BLaER1 treated with 17β-estradiol and CSF1 and Interleukin-3, amounts not matched to agents 10 nM and 100 nM (cell line): ENCODE measurements around the gene SCOC.

Experiments
- H3K27ac ChIP-seq, 11 experiments: shearing (Covaris generic); formaldehyde crosslinking; 2 replicates each; pipeline ENCODE4 v1.8.1; 2022
- H3K27me3 ChIP-seq, 11 experiments: shearing (Covaris generic); formaldehyde crosslinking; 2 replicates each; pipeline ENCODE4 v1.8.1; 2022
- H3K36me3 ChIP-seq, 11 experiments: shearing (Covaris generic); formaldehyde crosslinking; 2 replicates each; pipeline ENCODE4 v1.8.1; 2022
- H3K4me1 ChIP-seq, 10 experiments: shearing (Covaris generic); formaldehyde crosslinking; 2 replicates each; pipeline ENCODE4 v1.8.1; 2022
- H3K4me2 ChIP-seq, 11 experiments: shearing (Covaris generic); formaldehyde crosslinking; 2 replicates each; pipeline ENCODE4 v1.8.1; 2022
- H3K4me3 ChIP-seq, 10 experiments: shearing (Covaris generic); formaldehyde crosslinking; 2 replicates each; pipeline ENCODE4 v1.8.1; 2022
- H3K9ac ChIP-seq, 11 experiments: shearing (Covaris generic); formaldehyde crosslinking; 2 replicates each; pipeline ENCODE4 v1.8.1; 2022
- H3K9me3 ChIP-seq, 11 experiments: shearing (Covaris generic); formaldehyde crosslinking; replicated peaks in 1 of 11; 2 replicates each; pipeline ENCODE4 v1.8.1; 2022
- H4K20me1 ChIP-seq, 11 experiments: shearing (Covaris generic); formaldehyde crosslinking; 2 replicates each; pipeline ENCODE4 v1.8.1; 2022
- Cebpa-rat ChIP-seq, 11 experiments: shearing (Covaris generic); IDR thresholded peaks; 2 replicates each; pipeline ENCODE4 v1.8.1; 2022

Gene SCOC

GRCh38 chr4:140373328-140374129, at the start of gene SCOC:
TSS of gene SCOC (plus strand) at chr4:140373646. CDS start at chr4:140379171, 5,525 bp downstream.
- peaks cover 16 to 35% (median 25%) of the 10 kb centered on the region in 10 experiments for H3K4me1 ChIP-seq
- no peaks in the 10 kb centered on the region for H3K27me3 ChIP-seq
- H3K4me3 ChIP-seq = peak within 1 kb of the TSS; percentile 74 to 95 (median 86)
- H3K4me2 ChIP-seq = peak within 1 kb of the TSS; percentile 83 to 98 (median 93)
- no peak for TF ChIP-seq Cebpa-rat (IDR thresholded peaks at IDR 0.05)
- H4K20me1 ChIP-seq = peaks cover 0 to 29% (median 18%) of the 10 kb centered on the region in 11 experiments; a peak in 12 of 22 replicates
- H3K9ac ChIP-seq = peak within 1 kb of the TSS; percentile 81 to 92 (median 89)
- no peaks in the 10 kb centered on the region for H3K36me3 ChIP-seq
- H3K9me3 ChIP-seq = no peaks in the 10 kb centered on the region
- peak within 1 kb of the TSS; percentile 59 to 90 (median 86); a peak in 21 of 22 replicates for H3K27ac ChIP-seq

- H3K4me2 ChIP-seq = no peak overlapping the region
- H3K27ac ChIP-seq = no peak overlapping the region
- no peak overlapping the region for H3K9ac ChIP-seq
- no peaks in the 10 kb centered on the region for H3K36me3 ChIP-seq
- no peak for TF ChIP-seq Cebpa-rat (IDR thresholded peaks at IDR 0.05)
- no peak overlapping the region for H3K4me3 ChIP-seq
- no peaks in the 10 kb centered on the region for H4K20me1 ChIP-seq
- H3K27me3 ChIP-seq = no peaks in the 10 kb centered on the region
- peaks cover 0 to 8% (median 4%) of the 10 kb centered on the region in 11 experiments; a peak in 5 of 22 replicates for H3K9me3 ChIP-seq
- H3K4me1 ChIP-seq = peaks cover 11 to 16% (median 15%) of the 10 kb centered on the region in 10 experiments
Measured at GRCh38 chr4:140326395-140326993, 47.0 kb upstream of the SCOC start.

DNA sequence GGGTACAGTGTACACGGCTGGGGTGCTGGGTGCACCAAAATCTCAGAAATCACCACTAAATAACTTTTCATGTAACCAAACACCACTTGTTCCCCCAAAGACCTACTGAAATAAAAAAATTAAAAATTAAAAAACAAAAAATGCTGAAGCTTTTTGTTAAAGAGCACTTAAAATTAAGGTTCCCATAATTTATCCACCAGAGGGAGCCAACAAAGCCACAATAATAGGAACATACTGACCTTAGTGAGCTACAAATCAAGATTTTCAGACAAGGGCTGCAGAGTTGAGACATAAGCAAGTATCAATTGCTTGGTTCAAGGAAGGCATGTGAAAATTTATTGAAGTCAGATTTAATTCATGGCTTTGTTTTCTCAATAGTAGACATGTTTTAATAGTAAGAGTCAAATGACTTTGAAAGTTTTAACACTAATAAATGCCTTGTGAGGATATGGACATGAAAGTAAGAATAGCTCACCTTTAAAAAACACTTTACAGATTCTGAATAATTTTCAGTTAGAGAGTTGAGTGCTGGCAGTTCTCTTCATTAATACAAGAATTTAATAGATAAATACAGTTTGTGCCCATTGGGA, 43.0 kb upstream of the SCOC start:
- Histone ChIP-seq H3K4me3 (no peak overlapping the region), H3K4me2 (peak overlapping the region; percentile 52 to 83 (median 59); a peak in 19 of 22 replicates), H3K27me3 (no peaks in the 10 kb centered on the region), H3K27ac (no peak overlapping the region), H3K4me1 (peaks cover 16 to 23% (median 18%) of the 10 kb centered on the region in 10 experiments), H4K20me1 (no peaks in the 10 kb centered on the region), H3K9me3 (no peaks in the 10 kb centered on the region), H3K36me3 (no peaks in the 10 kb centered on the region), H3K9ac (no peak overlapping the region)
- no peak for TF ChIP-seq Cebpa-rat (IDR thresholded peaks at IDR 0.05)

GRCh38 chr4:140331245-140331644, 42.2 kb upstream of the SCOC start:
- H3K36me3 ChIP-seq = no peaks in the 10 kb centered on the region
- no peak overlapping the region; a peak in 3 of 20 replicates for H3K4me3 ChIP-seq
- peak overlapping the region; percentile 52 to 83 (median 59) for H3K4me2 ChIP-seq
- no peaks in the 10 kb centered on the region for H4K20me1 ChIP-seq
- H3K9me3 ChIP-seq = no peaks in the 10 kb centered on the region
- H3K4me1 ChIP-seq = peaks cover 16 to 23% (median 18%) of the 10 kb centered on the region in 10 experiments
- 0 out of 22 replicates have a peak overlapping the region, but pooled peaks of 1 of the 11 experiments have one; percentile 28 for H3K9ac ChIP-seq
- no peaks in the 10 kb centered on the region for H3K27me3 ChIP-seq
- H3K27ac ChIP-seq = peak overlapping the region in 3 of 11 experiments; percentile 44 to 58 (median 57); a peak in 5 of 22 replicates
- TF ChIP-seq Cebpa-rat (IDR thresholded peaks at IDR 0.05) = no peak

- no peaks in the 10 kb centered on the region for H3K27me3 ChIP-seq
- TF ChIP-seq Cebpa-rat (IDR thresholded peaks at IDR 0.05) = no peak
- peak overlapping the region; percentile 52 to 83 (median 59) for H3K4me2 ChIP-seq
Measured at GRCh38 chr4:140331876-140332275, 41.6 kb upstream of the SCOC start.

GRCh38 chr4:140332734-140333133, 40.7 kb upstream of the SCOC start:
- Histone ChIP-seq H4K20me1 (no peaks in the 10 kb centered on the region), H3K27me3 (no peaks in the 10 kb centered on the region), H3K36me3 (no peaks in the 10 kb centered on the region), H3K9me3 (peaks cover 0 to 5% (median 0%) of the 10 kb centered on the region in 11 experiments; a peak in 5 of 22 replicates), H3K4me3 (no peak overlapping the region), H3K4me1 (peaks cover 16 to 22% (median 17%) of the 10 kb centered on the region in 10 experiments), H3K27ac (no peak overlapping the region), H3K4me2 (no peak overlapping the region), H3K9ac (no peak overlapping the region)
- TF ChIP-seq Cebpa-rat (IDR thresholded peaks at IDR 0.05) = no peak

More at GRCh38 chr4:140331876-140332275, 41.6 kb upstream of the SCOC start:
- H3K36me3 ChIP-seq = no peaks in the 10 kb centered on the region
- H3K4me1 ChIP-seq = peaks cover 16 to 23% (median 18%) of the 10 kb centered on the region in 10 experiments
- no peaks in the 10 kb centered on the region for H4K20me1 ChIP-seq
- no peak overlapping the region for H3K4me3 ChIP-seq
- H3K9me3 ChIP-seq = no peaks in the 10 kb centered on the region; a peak in 1 of 22 replicates
- peak overlapping the region in 1 of 11 experiments; percentile 44; a peak in 2 of 22 replicates for H3K27ac ChIP-seq
- H3K9ac ChIP-seq = 0 out of 22 replicates have a peak overlapping the region, but pooled peaks of 1 of the 11 experiments have one; percentile 28

DNA sequence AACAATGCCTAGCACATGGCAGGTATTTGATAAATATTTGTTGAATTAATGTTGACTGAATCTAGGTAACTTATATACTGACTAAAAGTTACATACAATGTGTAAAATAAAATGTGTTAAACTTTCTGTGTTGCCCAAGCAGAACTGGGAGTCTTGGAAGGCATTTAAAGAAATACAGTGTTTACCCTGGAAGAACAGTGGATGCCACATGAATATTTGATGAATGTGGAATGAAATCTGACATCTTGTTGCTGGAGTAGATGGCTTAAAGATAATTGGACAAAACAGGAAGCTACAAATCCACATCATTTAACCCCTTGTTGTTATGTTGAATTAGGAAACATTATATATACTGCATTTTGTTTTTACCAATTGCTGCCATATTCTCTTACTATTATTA, 39.9 kb upstream of the SCOC start:
- no peaks in the 10 kb centered on the region for H3K27me3 ChIP-seq
- H4K20me1 ChIP-seq = no peaks in the 10 kb centered on the region
- no peak for TF ChIP-seq Cebpa-rat (IDR thresholded peaks at IDR 0.05)
- H3K27ac ChIP-seq = no peak overlapping the region
- no peak overlapping the region for H3K4me2 ChIP-seq
- no peak overlapping the region for H3K4me3 ChIP-seq
- peaks cover 12 to 19% (median 16%) of the 10 kb centered on the region in 10 experiments for H3K4me1 ChIP-seq
- H3K36me3 ChIP-seq = no peaks in the 10 kb centered on the region
- peaks cover 0 to 5% (median 0%) of the 10 kb centered on the region in 11 experiments; a peak in 5 of 22 replicates for H3K9me3 ChIP-seq
- H3K9ac ChIP-seq = no peak overlapping the region

DNA sequence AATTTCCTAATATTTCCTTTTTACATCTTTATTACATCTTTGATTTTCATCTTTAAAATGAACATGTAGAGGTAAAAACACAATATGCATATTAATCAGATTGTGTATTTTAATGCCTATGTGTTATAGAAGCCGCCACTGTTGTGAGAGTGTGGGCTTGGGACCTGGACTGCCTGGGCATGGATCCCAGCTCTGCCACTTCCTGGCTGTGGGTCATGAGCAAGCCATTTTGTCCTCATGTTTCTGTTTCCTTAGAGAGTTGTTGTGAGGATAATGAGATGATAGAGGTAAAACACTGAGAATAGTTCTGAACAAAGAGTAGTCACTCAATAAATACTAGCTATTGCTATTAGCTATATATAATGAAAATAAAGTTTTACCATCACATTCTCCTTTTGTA, 38.4 kb upstream of the SCOC start:
- Histone ChIP-seq H3K27me3 (no peaks in the 10 kb centered on the region), H3K4me3 (no peak overlapping the region), H3K9ac (no peak overlapping the region), H3K4me1 (peaks cover 12 to 19% (median 16%) of the 10 kb centered on the region in 10 experiments), H3K4me2 (no peak overlapping the region), H3K9me3 (peaks cover 0 to 5% (median 0%) of the 10 kb centered on the region in 11 experiments; a peak in 5 of 22 replicates), H4K20me1 (no peaks in the 10 kb centered on the region), H3K27ac (no peak overlapping the region), H3K36me3 (no peaks in the 10 kb centered on the region)
- TF ChIP-seq Cebpa-rat (IDR thresholded peaks at IDR 0.05) = no peak

DNA sequence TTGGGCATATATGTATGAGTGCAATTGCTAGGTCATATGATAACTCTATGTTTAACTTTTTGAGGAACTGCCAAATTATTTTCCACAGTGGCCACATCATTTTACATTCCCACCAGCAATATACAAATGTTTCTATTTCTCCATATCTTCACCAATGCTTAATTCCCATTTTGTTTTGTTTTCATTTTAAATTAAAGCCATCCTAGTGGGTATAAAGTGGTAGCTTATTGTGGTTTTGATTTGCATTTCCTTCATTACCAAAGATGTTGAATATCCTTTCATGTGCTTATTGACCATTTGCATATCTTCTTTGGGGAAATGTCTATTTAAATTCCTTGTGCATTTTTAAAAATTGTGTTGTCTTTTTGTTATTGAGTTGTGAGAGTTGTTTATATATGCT, 36.7 kb upstream of the SCOC start:
- Histone ChIP-seq H3K4me1 (peaks cover under 1 to 5% (median 3%) of the 10 kb centered on the region in 10 experiments; a peak in 17 of 20 replicates), H3K9ac (no peak overlapping the region), H3K27me3 (no peaks in the 10 kb centered on the region), H3K36me3 (no peaks in the 10 kb centered on the region), H3K9me3 (peaks cover 0 to 5% (median 0%) of the 10 kb centered on the region in 11 experiments; a peak in 5 of 22 replicates), H4K20me1 (no peaks in the 10 kb centered on the region), H3K27ac (no peak overlapping the region), H3K4me2 (no peak overlapping the region), H3K4me3 (no peak overlapping the region)
- TF ChIP-seq Cebpa-rat (IDR thresholded peaks at IDR 0.05) = no peak
